Stimulated activated CD4-positive, alpha-beta T cell treated with anti-CD3 and anti-CD28 coated beads, Interleukin-1b, Interleukin-23, amount 100 ng/mL, for 4 hours (primary cell): ENCODE results near the gene APOBEC2.
"Not testable (repeated sequence)": the region's sequence is repeated elsewhere in the genome, so short reads cannot be mapped to it uniquely, and the experiment has no call there.

Experiments
- DNase-seq, 2 donors: peaks; one replicate each; pipeline ENCODE4 v3.0.0-alpha.2; 2020; ENCODE audit warnings: low read depth in 2 of 2

The APOBEC2 gene

DNA sequence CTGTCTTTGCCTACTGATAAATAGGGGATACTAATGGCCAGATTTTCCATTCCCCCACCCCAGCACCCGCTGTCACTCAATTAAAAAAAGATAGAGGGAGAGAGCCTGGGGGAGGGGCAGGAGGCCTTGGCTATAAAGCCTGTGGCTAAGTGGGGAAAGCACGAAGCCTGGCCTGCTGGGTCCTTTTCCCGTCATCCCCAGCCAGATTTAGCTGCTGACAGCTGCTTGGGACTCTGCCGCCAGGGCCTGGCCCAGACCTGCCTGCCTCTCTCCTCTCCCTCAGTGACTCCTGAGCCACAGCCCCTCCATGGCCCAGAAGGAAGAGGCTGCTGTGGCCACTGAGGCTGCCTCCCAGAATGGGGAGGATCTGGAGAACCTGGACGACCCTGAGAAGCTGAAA, at the start of gene APOBEC2:
APOBEC2 (plus strand) TSS at position 162 of the 400 bp plus-strand sequence; CDS start at position 308, 146 bp downstream.
- no peak for DNase-seq

DNA sequence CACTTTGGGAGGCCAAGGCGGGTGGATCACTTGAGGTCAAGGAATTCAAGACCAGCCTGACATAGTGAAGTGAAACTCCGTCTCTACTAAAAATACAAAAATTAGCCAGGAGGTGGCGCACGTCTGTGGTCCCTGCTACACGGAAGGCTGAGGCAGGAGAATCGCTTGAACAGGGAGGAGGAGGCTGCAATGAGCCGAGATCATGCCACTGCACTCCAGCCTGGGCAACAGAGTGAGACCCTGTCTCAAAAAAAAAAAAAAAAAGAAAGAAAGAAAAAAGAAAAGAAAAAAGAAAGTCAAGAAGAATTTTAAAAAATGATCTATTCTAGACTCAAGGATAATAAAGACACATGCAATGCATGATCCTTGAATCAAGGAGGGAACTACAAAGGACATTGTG, 46.8 kb upstream of the APOBEC2 start:
- DNase-seq = peak; percentile 27 to 51

DNA sequence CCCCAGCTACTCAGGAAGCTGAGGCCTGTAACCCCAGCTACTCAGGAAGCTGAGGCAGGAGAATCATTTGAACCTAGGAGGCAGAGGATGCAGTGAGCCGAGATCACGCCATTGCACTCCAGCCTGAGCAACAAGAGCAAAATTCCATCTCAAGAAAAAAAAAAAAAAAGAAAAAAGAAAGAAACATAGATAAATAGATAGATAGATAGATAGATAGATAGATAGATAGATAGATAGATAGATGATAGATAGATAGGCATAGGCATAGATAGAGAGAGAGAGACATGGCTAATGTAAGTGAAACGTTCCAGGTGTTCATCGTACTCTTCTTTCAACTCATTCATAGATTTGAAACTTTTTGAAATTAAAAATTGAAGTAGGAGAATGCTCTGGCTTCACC, 46.0 kb upstream of the APOBEC2 start:
- not testable (repeated sequence) for DNase-seq

DNA sequence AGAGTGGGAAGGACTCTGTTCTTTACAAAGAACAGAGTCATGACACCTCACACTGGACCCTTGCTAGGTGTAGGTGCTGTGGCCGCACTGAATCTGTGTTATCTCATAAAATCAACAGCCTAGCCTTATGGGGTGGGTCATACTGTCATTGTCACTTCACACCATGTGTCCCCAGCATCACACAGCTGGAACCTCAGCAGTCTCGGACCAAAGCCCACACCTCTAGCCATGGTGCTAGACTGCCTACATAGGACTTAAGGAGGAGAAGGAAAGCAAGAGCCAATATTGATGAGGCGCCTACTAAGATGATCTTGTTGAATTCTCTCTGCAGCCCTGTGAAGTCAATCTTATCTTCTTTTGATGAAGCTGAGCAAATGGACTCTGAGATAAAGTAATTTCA, 45.0 kb upstream of the APOBEC2 start:
- DNase-seq = no peak

DNA sequence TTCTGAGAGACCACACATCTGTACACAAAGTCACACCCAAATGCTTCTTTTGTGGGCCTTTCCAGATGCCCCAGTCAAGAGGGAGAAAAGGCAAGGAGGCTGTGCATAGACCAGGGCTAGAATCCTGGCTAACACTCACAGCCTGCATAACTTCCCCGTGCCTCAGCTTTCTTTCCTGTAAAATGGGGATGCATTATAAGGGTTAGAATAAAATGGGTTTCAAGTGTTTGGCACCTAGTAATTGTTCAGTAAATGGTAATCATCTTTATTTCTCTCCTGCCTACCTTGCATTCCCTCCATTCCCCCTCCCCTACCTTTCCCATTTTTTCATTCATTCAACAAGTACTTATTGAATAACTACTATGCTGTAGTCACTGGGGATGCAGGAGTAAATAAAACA, 43.3 kb upstream of the APOBEC2 start:
- no peak for DNase-seq

DNA sequence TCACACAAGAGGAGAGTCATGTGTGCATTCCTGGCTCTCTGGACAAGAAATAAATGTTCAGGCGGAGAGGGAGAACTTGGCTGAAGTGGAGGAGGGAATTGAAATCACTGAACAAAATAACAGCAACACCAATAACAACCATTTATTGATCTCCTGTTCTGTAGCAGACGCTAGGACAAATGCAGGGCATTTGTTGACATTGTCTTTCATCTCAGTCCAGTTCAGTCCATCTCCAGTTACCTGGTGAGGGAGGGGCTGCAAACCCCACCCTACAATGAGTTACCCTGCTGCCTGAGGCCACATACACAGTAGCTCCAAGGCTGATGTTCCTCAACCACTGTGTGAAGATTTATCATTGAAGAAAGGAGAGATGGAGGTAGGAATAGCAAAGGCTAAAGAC, 41.3 kb upstream of the APOBEC2 start:
- no peak for DNase-seq

DNA sequence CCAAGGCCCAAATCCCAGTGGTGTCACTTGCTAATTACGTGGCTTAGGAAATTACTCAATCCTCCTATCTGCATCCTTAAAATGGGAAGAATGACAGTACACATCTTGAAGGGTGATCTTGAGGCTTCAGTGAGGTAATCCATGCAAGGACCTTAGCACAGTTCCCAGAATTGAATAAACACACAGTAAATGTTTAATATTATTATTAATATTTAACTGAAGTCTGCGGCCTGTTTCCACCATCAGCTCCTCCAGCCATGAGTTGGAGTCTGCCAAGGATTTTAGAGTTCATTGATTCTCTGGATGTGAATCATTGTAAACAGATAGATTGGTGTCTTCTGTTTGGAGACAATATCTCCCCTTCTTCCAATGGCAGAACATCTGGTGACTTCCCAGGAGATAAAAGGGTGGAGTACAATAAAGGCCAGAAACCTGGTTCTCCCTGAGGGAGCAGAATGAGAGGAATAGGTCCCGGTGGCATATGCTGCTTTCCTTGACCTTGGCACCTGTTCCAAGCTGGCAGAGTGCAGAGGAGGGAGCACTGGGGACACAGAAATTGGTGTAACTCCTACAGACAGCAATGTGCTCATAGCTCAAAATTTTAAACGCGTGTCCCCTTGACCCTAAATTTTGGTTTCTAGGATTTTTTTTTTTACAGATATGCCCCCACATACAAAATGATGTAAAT, 39.4 kb upstream of the APOBEC2 start:
- DNase-seq = no peak

DNA sequence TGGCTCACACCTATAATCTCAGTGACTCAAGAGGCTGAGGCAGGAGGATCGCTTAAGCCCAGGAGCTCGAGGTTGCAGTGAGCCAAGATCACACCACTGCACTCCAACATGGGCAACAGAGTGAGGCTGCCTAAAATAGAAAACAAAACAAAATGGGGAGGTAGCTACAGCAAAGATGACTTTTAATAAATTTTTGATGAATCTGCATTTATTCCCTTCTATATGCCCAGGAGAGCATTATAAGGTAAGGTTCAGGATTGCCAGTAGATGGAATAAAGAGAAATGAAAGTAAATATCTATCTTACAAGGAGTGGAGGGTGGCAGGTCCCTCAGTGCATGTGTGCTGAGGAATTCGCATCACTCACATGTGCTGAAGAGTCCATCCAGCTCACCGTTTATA, 38.2 kb upstream of the APOBEC2 start:
- DNase-seq = no peak

DNA sequence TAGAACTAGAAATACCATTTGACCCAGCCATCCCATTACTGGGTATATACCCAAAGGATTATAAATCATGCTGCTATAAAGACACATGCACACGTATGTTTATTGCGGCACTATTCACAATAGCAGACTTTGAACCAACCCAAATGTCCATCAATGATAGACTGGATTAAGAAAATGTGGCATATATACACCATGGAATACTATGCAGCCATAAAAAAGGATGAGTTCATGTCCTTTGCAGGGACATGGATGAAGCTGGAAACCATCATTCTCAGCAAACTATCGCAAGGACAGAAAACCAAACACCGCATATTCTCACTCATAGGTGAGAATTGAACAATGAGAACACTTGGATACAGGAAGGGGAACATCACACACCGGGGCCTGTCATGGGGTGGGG, 37.1 kb upstream of the APOBEC2 start:
- DNase-seq = not testable (repeated sequence)

DNA sequence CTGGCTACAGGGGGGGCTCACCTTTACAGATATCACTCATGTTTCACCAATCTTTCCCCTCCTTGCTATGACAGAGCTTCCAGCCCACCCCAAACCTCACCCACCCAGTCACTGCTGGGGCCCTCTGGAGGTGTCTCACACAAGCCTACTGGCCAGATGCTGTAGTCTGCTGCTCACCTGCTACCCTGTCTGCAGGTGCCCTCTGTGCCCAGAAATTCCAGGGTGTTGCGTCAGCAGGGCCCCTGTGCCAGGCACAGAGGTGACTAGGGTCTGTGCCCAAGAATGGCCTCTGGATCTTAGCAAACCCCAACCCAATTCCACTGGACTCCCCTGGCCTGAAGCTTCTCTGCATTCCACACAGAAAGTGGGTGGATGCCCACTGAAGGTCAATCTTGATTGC, 35.3 kb upstream of the APOBEC2 start:
- no peak for DNase-seq

DNA sequence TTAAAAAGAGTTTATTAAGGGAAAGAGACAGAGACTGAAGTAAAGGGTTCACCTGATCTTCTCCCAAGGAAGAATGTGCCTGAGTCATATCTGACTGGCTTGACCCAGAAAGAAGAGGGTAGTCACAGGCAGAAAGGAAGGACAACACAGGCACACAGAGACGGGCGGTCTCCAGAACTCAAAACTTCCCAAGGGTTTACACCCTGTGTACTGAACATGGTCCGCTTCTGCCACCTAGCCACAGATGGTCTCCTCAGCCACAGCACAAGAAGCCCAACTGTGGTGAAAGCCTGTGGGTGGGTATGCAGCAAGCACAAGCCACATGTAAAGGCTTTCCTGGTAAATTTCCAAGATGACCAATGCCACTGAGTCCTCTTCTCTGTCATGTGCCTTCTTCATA, 31.2 kb upstream of the APOBEC2 start:
- no peak for DNase-seq

DNA sequence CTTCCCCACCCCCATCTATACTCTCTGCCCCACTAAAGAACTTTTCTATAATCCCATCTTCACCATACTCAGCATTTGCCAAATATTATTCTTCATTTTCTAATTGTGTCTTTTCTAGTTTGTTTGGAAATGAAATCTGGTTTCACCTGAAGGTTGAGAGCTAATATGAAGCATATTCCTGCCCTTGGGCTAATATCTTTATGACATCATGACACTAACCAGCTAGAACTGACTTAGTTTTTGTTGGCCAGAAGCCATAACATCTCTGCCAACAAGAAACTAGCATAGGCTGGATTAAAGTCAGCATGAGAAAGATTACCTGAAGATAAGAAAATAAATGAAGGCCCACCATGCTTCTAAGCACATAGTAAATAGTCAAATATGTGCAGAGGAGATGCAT, 30.7 kb upstream of the APOBEC2 start:
- DNase-seq = no peak

DNA sequence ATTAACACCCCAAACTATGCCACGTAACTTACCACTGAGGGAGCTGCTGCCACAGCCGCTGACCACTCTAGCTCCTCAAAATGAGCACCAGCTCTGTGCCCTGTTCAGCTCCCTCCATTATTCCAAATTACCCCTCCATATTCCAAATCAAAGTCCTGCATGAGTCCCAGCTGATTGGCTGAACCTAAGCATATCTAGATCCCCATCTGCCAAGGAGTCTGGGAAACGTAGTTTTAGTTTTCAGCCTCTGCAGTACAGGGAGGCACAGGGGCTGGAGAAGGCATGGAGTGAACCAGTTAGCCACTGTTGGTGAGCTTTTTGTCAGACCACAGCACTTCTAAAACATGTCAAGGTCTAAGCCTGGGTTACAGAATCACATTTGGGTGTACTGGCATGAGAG, 29.9 kb upstream of the APOBEC2 start:
- no peak for DNase-seq

DNA sequence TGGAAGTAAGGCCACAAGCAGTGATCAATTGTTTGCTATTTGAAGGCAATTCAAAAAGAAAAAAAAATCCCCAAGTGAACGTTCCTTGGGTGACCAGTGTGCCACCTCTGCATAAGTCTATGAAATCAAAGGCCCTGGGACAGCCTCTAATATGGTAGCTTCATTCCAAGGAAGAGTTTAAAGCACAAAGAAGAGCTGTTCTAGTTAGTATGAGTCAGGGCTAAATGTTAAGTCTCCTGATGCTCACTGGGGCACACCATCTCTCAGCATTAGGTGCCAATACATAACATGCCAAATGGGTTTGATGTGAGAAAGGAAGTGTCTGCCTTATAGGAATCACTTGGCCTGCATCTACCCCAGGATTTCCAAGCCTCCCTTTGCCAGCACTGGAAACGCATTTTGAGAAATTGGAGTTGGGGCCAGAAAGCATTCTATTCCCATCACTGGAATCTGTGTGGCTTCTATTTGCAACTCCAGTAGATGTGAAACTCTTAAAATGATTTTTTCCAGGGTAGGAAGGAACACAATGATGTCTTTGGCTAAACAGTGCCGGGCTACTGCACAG, 27.0 kb upstream of the APOBEC2 start:
- DNase-seq = no peak

DNA sequence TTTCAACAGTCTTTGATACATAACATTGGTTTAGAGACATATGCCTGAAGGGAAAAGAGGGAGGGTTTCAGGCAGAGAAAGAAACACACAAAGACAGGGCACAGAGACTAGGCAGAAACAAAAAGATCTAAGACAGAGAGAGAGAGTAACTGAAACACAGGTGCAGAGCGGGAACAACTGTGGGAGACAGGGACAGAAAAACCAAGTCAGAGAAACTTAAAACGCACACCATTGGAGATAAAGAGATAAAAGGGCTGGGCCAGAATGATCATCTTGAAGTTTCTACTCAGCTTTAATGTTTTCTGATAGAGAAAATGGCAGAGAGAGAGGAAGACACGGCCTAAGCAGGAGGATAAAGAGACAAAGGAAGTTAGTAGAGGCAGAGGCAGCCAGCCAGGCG, 25.8 kb upstream of the APOBEC2 start:
- DNase-seq = no peak

DNA sequence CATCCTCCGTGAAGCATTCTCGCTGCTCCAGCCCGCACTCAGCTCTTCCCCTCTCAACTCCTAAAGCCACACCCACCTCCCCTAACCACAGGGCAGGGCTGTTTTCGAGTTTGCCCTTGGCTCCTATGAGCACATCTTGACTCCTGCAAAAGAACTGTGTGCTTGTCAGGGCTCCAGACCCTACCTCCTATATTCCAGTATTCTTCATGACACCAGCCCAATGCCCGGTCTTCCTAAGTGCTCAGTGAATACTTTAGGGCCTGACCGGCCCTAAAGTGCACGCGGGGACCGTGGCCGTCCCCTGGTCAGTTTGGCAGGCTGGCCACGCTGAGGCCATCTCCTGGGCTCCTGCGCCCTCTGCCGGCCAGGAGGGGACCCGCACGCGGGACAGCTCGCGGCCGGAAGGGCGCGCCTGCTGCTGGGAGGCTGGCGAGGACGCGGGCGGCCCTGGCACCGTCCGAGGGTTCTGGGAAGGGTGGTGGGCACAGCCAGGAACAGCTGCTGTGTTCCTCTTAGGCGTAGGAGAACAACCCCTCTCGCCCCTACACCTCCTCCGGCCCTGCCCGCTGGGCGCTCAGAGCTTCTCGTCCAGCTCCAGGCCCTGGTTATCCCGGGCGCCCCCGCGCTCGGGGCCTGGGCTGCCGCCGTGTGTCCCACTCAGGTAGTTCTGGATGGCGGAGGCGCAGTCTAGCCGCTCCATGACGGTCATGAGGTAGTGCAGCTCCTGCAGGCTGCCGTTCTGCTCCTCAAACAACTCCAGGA, 25.0 kb upstream of the APOBEC2 start:
- peak; percentile 57 to 73 for DNase-seq

DNA sequence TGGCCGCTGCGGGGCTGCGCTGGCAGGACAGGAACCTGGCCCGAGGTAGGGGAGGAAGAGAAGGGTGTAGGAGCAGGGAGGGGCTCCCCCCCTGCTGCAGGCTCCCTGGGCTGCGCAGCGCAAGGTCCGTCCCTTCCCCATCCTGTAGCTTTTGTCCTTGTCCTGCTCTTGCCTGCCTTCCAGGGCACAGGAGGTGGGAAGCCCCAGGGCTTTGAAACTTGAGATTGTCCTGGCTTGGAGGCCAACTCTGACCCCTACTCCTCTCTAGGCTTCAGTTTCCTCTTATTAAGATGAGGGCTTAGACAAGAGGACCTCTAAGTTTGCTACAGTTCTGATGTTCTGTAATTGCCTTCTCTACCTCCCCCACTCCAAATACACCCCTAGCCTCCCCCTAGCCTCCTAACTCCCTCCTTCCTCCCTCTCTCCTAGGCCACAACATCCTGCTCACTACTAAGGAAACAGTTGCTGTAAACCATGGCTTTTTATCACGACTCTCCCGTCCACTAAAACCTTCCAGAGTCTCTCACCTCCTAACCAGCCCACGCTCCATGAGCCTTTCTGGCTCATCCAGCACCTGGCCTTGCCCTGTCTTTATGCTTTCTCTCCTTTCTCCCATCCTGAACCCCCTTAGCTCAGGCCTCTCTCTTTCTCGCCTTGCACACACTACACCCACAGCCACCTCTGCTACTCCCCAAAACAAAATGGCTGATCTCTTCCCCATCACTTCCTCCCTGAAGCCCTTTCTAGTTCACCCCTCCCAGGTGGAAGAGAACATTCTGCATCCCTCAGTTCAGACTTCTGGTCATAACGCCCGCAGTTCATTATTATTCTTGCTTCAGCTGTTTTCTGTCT, 24.2 kb upstream of the APOBEC2 start:
- no peak for DNase-seq

DNA sequence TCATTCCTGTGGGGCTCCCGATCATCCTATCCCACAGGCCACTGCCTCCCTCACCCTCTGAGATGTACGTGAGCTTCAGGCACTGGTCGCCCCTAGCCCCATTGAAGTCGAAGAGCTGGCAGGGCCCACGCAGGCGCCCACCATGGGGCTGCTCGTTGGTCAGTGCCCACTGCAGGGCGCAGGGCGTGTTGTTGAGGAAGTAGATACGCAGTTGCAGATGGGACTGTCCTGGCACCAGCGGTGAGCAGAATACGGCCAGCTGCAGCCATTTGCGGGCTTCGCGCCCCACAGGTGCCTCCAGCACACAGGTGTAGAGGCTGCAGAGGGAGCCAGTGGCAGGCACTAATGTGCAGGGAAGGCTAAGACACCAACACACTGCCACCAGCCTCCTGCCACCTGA, 20.2 kb upstream of the APOBEC2 start:
- no peak for DNase-seq

DNA sequence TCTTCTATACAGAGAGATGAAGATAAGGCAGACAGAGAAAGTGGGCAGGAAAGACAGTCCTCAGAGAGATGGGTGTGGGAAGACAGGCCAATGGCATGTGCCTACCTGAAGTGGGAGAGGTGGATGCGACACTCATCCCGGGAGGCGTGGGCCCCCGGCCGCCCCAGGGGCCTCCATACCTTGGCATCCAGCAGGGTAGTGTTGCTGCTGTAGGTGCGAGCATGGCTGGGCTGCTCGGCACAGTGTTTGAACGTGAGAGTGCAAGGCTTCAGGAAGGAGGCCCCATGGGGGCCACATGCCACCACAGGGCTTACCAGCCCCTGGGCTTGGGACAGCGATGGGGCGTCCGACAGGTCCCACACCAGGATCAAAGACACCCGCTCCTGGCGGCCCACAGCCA, 19.2 kb upstream of the APOBEC2 start:
- no peak for DNase-seq

DNA sequence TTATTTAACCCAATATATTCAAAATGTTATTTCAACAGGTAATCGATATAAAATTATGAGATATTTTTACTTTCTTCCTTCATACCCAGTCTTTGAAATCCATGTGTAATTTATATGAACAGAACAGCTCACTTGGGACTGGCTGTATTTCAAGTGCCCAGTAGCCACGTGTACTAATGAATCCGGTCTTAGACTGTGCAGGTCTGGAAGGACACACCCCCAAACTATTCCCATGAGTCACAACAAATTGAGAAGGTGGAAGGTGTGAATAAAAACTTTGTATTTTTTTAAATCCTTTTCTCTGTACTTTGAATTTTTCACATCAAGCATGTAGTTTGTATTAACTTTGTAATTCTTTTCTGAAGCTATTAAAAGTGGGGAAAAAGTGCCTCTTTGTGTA, 16.8 kb upstream of the APOBEC2 start:
- DNase-seq = no peak

DNA sequence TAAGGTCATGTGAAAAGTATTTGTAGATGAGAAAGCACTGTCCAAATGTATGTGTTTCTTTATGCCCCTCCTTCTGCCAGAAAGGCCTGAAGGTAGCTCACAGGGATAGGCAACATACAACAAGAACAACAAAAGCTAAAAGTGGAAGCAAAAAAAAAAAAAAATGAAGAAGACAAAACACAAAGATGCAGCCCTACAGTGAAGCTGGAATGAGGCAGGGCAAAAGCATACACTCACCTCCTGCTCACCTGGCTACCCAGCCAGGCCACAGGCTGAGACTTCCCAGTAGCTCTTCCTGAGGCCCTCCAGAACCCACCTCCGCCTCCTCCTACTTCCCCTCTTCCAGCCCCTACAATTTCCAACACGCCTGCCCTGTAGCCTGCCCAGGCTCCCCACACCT, 16.4 kb upstream of the APOBEC2 start:
- DNase-seq = no peak
